ENCODE results near the gene TMEM39B. TPM values are rescaled to one million over a fixed set of nuclear protein-coding genes. Genes with fewer than 3 reads are reported as not detected.
A peak's percentile ranks its signal among the peaks of the same experiment; 100 is the strongest.
"Not testable (repeated sequence)": the region's sequence is repeated elsewhere in the genome, so short reads cannot be mapped to it uniquely, and the experiment has no call there.

Gene TMEM39B
- total RNA-seq, 4 donors from 2014 or later = 0.88 to 22.4 (median 3.6) TPM

DNA sequence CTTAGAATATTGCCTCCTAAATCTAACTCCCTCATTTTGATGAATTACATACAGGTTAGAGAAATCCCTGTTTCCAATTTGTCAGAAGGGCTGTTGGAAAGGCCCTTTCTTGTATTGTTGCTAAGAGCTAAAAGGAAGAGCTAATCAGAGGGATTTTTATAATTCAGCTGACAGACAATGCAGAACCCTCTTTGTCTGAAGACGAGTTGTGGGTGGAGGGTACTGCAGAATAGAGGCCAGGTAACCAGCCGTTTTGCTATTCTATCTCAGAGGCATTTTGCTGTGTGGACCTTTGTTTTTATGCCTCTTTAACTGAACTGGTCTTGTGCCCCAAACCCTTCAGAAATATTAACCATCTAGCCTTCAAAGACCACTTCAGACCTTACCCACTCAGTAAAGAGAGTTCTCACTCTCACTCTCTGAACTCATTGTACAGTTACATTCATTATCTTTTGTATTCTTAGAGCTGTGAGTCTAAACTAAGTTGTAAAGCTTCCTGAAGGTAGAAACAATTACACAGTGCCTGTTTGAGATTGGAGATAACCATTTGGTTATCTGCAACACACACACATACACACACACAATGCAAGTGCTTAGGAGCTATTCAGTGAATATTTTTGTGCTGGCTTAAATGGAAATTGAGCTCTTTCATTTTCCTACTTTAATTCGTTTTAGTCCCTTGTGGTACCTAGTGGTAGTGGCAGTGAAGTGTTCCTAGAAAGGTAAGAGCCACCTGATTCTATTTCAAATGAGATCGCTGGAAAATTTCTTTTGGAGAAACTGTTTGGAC is 54.9 kb downstream of the TMEM39B start:
- H3K36me3 ChIP-seq = no peaks in the 10 kb centered on the region
- intact Hi-C loops (cut with DNase I; ENCODE audit: low total_unique reads) = no loop called here
- no peaks in the 10 kb centered on the region for H3K4me1 ChIP-seq
- DNase-seq = no peak
- TF ChIP-seq, protein P1, sequence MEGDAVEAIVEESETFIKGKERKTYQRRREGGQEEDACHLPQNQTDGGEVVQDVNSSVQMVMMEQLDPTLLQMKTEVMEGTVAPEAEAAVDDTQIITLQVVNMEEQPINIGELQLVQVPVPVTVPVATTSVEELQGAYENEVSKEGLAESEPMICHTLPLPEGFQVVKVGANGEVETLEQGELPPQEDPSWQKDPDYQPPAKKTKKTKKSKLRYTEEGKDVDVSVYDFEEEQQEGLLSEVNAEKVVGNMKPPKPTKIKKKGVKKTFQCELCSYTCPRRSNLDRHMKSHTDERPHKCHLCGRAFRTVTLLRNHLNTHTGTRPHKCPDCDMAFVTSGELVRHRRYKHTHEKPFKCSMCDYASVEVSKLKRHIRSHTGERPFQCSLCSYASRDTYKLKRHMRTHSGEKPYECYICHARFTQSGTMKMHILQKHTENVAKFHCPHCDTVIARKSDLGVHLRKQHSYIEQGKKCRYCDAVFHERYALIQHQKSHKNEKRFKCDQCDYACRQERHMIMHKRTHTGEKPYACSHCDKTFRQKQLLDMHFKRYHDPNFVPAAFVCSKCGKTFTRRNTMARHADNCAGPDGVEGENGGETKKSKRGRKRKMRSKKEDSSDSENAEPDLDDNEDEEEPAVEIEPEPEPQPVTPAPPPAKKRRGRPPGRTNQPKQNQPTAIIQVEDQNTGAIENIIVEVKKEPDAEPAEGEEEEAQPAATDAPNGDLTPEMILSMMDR (IDR thresholded peaks at IDR 0.05) = no peak
- TF ChIP-seq POLR2A (IDR thresholded peaks at IDR 0.05) = no peak
- no peaks in the 10 kb centered on the region for H3K9me3 ChIP-seq
- H3K27me3 ChIP-seq = no peaks in the 10 kb centered on the region
- no peak overlapping the region for H3K4me3 ChIP-seq
- no peak overlapping the region for H3K27ac ChIP-seq

DNA sequence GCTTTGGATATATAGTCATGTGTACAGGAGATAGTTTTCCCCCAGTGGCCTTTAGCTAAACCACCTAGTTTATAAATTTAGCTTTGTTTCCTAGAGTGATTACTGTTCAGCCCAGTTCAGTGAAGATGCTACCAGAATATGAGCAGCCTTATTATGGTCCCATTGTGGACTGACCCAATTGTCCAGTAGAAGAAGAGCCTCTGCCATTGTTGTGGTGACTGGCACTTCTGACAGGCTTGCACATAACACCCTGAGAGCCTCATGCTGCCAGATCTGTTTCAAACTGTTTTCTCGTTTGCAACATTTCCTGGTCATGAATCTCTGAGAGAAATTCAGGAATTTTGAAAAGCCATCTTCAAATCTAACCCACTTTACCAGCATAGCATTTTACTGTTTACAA is 55.7 kb downstream of the TMEM39B start:
- no peak overlapping the region for H3K27ac ChIP-seq
- H3K9me3 ChIP-seq = no peaks in the 10 kb centered on the region
- DNase-seq = no peak
- TF ChIP-seq, protein P1 (IDR thresholded peaks at IDR 0.05) = no peak
- TF ChIP-seq POLR2A (IDR thresholded peaks at IDR 0.05) = no peak
- H3K36me3 ChIP-seq = no peaks in the 10 kb centered on the region
- H3K4me3 ChIP-seq = no peak overlapping the region
- H3K27me3 ChIP-seq = no peaks in the 10 kb centered on the region
- intact Hi-C loops (cut with DNase I; ENCODE audit: low total_unique reads) = no loop called here
- H3K4me1 ChIP-seq = no peaks in the 10 kb centered on the region

DNA sequence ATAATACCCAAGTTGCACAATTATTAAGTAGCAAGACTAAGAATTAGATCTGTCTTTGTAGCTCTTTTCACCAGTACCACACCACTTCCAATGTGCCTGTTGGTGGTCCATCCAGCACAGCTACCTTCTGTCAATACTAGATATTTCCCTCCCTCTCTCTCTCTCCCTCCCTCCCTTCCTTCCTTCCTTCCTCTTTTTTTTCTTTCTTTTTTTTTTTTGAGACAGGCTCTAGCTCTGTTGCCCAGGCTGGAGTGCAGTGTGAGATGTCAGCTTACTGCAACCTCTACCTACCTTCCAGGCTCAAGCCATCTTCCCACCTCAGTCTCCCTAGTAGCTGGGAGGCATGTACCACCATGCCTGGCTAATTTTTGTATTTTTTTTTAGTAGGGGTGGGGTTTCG is 56.2 kb downstream of the TMEM39B start:
- intact Hi-C loops (cut with DNase I; ENCODE audit: low total_unique reads) = no loop called here
- no peaks in the 10 kb centered on the region for H3K27me3 ChIP-seq
- DNase-seq = no peak
- H3K9me3 ChIP-seq = no peaks in the 10 kb centered on the region
- no peak overlapping the region for H3K27ac ChIP-seq
- peaks cover 0 to 3% of the 10 kb centered on the region in 2 donors for H3K4me1 ChIP-seq
- no peak overlapping the region for H3K4me3 ChIP-seq
- H3K36me3 ChIP-seq = no peaks in the 10 kb centered on the region
- TF ChIP-seq POLR2A (IDR thresholded peaks at IDR 0.05) = no peak

DNA sequence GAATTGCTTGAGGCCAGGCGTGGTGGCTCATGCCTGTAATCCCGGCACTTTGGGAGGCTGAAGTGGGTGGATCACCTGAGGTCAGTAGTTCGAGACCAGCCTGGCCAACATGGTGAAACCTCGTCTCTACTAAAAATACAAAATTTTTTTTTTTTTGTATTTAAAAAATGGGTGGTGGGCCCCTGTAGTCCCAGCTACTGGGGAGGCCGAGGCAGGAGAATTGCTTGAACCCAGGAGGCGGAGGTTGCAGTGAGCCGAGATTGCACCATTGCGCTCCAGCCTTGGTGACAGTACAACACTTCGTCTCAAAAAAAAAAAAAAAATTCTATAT is 61.2 kb downstream of the TMEM39B start:
- H3K9me3 ChIP-seq; intact Hi-C loops (cut with DNase I; ENCODE audit: low total_unique reads); H3K4me3 ChIP-seq; H3K27me3 ChIP-seq; DNase-seq; H3K36me3 ChIP-seq; H3K4me1 ChIP-seq: not testable (repeated sequence)
- H3K27ac ChIP-seq = peak overlapping the region; percentile 82 to 85

DNA sequence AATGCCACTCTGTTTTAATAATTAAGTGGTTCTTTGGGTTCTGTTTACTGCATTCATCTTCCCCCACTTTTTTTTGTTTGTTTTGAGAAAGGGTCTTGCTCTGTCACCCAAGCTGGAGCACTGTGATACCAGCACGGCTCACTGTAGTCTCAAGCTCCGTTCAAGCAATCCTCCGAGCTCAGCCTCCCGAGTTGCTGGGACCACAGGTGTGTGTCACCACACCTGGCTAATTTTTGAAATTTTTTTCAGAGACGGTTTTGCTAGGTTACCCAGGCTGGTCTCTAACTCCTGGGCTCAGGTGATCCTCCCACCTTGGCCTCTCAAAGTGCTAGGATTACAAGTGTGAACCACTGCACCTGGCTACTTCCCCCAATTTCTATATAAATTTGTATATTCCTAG is 64.4 kb downstream of the TMEM39B start:
- Histone ChIP-seq H3K27ac (no peak overlapping the region), H3K4me3 (no peak overlapping the region), H3K36me3 (no peaks in the 10 kb centered on the region), H3K27me3 (no peaks in the 10 kb centered on the region), H3K9me3 (no peaks in the 10 kb centered on the region), H3K4me1 (peaks cover 0 to 4% of the 10 kb centered on the region in 2 donors)
- DNase-seq = no peak
- intact Hi-C loops (cut with DNase I; ENCODE audit: low total_unique reads) = no loop called here
- TF ChIP-seq POLR2A (IDR thresholded peaks at IDR 0.05) = no peak
- TF ChIP-seq, protein P1 (IDR thresholded peaks at IDR 0.05) = no peak

DNA sequence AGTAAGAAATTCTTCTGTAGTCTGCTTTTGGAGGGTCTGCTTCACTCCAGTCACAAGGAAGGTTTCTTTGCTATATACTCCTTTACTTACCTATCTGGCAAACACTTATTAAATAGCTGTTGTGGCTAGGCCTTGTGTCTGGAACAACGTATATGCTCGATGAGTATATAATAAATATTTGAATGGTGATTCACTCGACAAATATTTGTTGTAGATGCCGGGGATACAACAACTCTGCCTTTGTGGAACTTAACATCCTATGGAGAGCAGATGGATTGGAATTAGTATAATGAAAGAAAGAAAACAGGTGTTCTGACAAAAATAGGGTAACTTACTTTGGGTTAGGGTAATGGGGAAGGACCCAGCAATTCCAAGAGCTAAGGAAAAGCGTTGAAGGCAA is 66.2 kb downstream of the TMEM39B start:
- Histone ChIP-seq H3K4me3 (no peak overlapping the region), H3K27me3 (no peaks in the 10 kb centered on the region), H3K27ac (peak overlapping the region in 1 of 2 donors; percentile 47), H3K9me3 (no peaks in the 10 kb centered on the region), H3K4me1 (peaks cover 0 to 1% of the 10 kb centered on the region in 2 donors), H3K36me3 (no peaks in the 10 kb centered on the region)
- no peak for DNase-seq
- TF ChIP-seq, protein P1 (IDR thresholded peaks at IDR 0.05) = no peak
- TF ChIP-seq POLR2A (IDR thresholded peaks at IDR 0.05) = no peak
- intact Hi-C loops (cut with DNase I; ENCODE audit: low total_unique reads) = no loop called here

Measured in uterus (tissue), 4 donors.